GM12878 (cell line): ENCODE data around the gene ABR. TPM values are rescaled to one million over a fixed set of nuclear protein-coding genes. Genes with fewer than 3 reads are reported as not detected.

Experiments
- GATAD2B ChIP-seq: fragments of 450-650 bp; conservative IDR thresholded peaks from 2 replicates; pipeline ENCODE4 v1.6.1; 2017; ENCODE audit warnings: low read depth, mild to moderate bottlenecking, moderate library complexity
- NFYA ChIP-seq: IDR thresholded peaks from 2 replicates; pipeline ENCODE4 v1.6.1; 2011; ENCODE audit warnings: low read depth, mild to moderate bottlenecking, low read length, improper control_type of control experiment, borderline replicate concordance
- NR2C1 ChIP-seq: fragments of 450-650 bp; IDR thresholded peaks from 2 replicates; pipeline ENCODE4 v1.6.1; 2017; ENCODE audit warnings: antibody characterized with exemption, mild to moderate bottlenecking, moderate library complexity
- PAX8 ChIP-seq: fragments of 450-650 bp; IDR thresholded peaks from 2 replicates; pipeline ENCODE4 v1.6.1; 2017; ENCODE audit warnings: mild to moderate bottlenecking, moderate library complexity
- RCOR1 ChIP-seq: conservative IDR thresholded peaks from 2 replicates; pipeline ENCODE4 v1.6.1; 2012; ENCODE audit warnings: low read depth, low read length, improper control_type of control experiment
- SMAD1 ChIP-seq: fragments of 450-650 bp; IDR thresholded peaks from 2 replicates; pipeline ENCODE4 v1.6.1; 2018; ENCODE audit warnings: mild to moderate bottlenecking, low read depth; ENCODE audit not compliant: partially characterized antibody
- SMC3 ChIP-seq: IDR thresholded peaks from 2 replicates; pipeline ENCODE4 v1.6.1; 2011; ENCODE audit warnings: low read length, improper control_type of control experiment, borderline replicate concordance
- ZNF384 ChIP-seq: IDR thresholded peaks from 2 replicates; pipeline ENCODE4 v1.6.1; 2012; ENCODE audit warnings: low read depth, mild to moderate bottlenecking, low read length, improper control_type of control experiment, borderline replicate concordance
- polyA plus RNA-seq, 11 experiments: library from polyadenylated mRNA; depleted of rRNA in 4 of 11; unstranded in 6 of 11; stranded (reverse) in 5 of 11; fragments of >200 nt; fragmentation: Nextera tagmentation in 4 of 11; fragmentation: Illumina TruSeq in 1 of 11; extraction: Ambion mirVana in 4 of 11; extraction: Trizol in 1 of 11; gene quantifications; 1 replicate in 1 of 11; 2 replicates in 10 of 11; pipeline versions ENCODE4 v1.2.1 to v1.2.3, GENCODE V29; 2011 to 2016; ENCODE audit warnings: inconsistent platforms in 2 of 11, missing spikeins in 2 of 11, low read depth in 1 of 11
- total RNA-seq, 4 experiments: library from RNA; depleted of rRNA in 3 of 4; stranded (reverse); fragments of >200 nt in 3 of 4; fragmentation: Illumina TruSeq in 1 of 4; extraction: Trizol in 1 of 4; gene quantifications; 2 replicates each; pipeline versions ENCODE4 v1.2.1 to v1.2.3, GENCODE V29; 2013 to 2021
- TF ChIP-seq, protein P1 (sequence below): IDR thresholded peaks from 2 replicates; pipeline ENCODE4 v1.6.1; 2012; ENCODE audit warnings: low read depth, low read length, improper control_type of control experiment
- TF ChIP-seq, protein P2 (sequence below): fragments of 450-650 bp; formaldehyde crosslinking; IDR thresholded peaks from 2 replicates; pipeline ENCODE4 v1.4.0; 2022; ENCODE audit warnings: mild to moderate bottlenecking, moderate library complexity
- TF ChIP-seq, protein P3 (sequence below): IDR thresholded peaks from 2 replicates; pipeline ENCODE4 v1.6.1; 2011; ENCODE audit warnings: borderline replicate concordance, low read depth, mild to moderate bottlenecking, moderate library complexity, mixed read lengths, low read length; ENCODE audit not compliant: insufficient read depth; ENCODE audit errors: extremely low read length

The ABR gene
- total and polyA plus RNA-seq, 10 of the 15 experiments (the other 5 are each of a cell fraction or from before 2014, with no cell fraction given) = 1.4 to 112 (median 30.0) TPM

DNA sequence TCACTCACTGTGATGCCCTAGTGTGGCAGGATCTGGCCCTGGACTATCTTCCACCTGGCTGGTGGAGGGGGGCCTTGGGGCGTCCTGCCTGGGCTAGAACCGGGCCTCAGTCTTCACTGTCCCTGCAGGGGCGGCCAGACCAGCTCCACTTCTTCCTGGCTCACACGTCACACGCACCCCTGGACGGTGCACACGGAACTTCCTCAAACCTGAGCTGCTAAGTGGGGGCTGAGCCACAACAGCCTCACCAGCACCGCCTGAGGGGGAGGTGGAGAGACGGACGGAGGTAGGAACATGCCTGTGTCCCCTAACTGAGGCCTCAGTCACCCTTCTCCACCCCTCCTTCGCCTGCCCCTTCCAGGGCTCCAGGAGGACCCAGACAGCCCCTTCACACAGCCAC lies 146.3 kb downstream of the ABR start (continued):
- no peak for TF ChIP-seq NFYA
- no peak for TF ChIP-seq SMAD1
- no peak for TF ChIP-seq SMC3
- TF ChIP-seq, protein P1, sequence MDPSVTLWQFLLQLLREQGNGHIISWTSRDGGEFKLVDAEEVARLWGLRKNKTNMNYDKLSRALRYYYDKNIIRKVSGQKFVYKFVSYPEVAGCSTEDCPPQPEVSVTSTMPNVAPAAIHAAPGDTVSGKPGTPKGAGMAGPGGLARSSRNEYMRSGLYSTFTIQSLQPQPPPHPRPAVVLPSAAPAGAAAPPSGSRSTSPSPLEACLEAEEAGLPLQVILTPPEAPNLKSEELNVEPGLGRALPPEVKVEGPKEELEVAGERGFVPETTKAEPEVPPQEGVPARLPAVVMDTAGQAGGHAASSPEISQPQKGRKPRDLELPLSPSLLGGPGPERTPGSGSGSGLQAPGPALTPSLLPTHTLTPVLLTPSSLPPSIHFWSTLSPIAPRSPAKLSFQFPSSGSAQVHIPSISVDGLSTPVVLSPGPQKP = no peak
- TF ChIP-seq, protein P2, sequence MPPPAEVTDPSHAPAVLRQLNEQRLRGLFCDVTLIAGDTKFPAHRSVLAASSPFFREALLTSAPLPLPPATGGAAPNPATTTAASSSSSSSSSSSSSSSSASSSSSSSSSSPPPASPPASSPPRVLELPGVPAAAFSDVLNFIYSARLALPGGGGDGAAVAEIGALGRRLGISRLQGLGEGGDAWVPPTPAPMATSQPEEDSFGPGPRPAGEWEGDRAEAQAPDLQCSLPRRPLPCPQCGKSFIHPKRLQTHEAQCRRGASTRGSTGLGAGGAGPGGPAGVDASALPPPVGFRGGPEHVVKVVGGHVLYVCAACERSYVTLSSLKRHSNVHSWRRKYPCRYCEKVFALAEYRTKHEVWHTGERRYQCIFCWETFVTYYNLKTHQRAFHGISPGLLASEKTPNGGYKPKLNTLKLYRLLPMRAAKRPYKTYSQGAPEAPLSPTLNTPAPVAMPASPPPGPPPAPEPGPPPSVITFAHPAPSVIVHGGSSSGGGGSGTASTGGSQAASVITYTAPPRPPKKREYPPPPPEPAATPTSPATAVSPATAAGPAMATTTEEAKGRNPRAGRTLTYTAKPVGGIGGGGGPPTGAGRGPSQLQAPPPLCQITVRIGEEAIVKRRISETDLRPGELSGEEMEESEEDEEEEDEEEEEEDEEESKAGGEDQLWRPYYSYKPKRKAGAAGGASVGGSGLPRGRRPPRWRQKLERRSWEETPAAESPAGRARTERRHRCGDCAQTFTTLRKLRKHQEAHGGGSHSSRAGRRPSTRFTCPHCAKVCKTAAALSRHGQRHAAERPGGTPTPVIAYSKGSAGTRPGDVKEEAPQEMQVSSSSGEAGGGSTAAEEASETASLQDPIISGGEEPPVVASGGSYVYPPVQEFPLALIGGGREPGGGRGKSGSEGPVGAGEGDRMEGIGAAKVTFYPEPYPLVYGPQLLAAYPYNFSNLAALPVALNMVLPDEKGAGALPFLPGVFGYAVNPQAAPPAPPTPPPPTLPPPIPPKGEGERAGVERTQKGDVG = no peak
- TF ChIP-seq RCOR1 = no peak
- TF ChIP-seq GATAD2B = no peak
- no peak for TF ChIP-seq NR2C1
- TF ChIP-seq PAX8 = no peak
- no peak for TF ChIP-seq ZNF384
- TF ChIP-seq, protein P3, sequence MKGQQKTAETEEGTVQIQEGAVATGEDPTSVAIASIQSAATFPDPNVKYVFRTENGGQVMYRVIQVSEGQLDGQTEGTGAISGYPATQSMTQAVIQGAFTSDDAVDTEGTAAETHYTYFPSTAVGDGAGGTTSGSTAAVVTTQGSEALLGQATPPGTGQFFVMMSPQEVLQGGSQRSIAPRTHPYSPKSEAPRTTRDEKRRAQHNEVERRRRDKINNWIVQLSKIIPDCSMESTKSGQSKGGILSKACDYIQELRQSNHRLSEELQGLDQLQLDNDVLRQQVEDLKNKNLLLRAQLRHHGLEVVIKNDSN = no peak
